GM13977 (cell line): ENCODE results near the gene ZNF546.

Experiments
- DNase-seq: peaks from one replicate; pipeline ENCODE4 v3.0.0; 2012; ENCODE audit warnings: low spot score
- CTCF ChIP-seq: IDR thresholded peaks from 2 replicates; pipeline ENCODE4 v1.5.1; 2012; ENCODE audit warnings: mild to moderate bottlenecking, control low read depth; ENCODE audit not compliant: insufficient read depth; ENCODE audit errors: extremely low read depth, missing control alignments
- in situ Hi-C: fragments of 300-500 bp; cut with MboI; formaldehyde crosslinking; loops from one replicate; pipeline ENCODE4 v1.12.0; 2022; ENCODE audit warnings: low sequenced_read_pairs, low pct_unique_long_range_greater_than_20kb, mixed read lengths, inconsistent platforms; ENCODE audit not compliant: unreplicated experiment

Gene ZNF546

GRCh38 chr19:39963898-39964297 lies 33.0 kb upstream of the ZNF546 start:
- TF ChIP-seq CTCF = no peak
- no peak for DNase-seq
- in situ Hi-C loops = loop anchor here (10.0 kb wide), 1 partner anchor 69 kb away; no protein-coding TSS in a partner anchor

- TF ChIP-seq CTCF = no peak
- no peak for DNase-seq
- in situ Hi-C loops = loop anchor here (10.0 kb wide), 1 partner anchor 72 kb away; no protein-coding TSS in a partner anchor
Measured at GRCh38 chr19:39966617-39967016, 30.2 kb upstream of the ZNF546 start.

DNA sequence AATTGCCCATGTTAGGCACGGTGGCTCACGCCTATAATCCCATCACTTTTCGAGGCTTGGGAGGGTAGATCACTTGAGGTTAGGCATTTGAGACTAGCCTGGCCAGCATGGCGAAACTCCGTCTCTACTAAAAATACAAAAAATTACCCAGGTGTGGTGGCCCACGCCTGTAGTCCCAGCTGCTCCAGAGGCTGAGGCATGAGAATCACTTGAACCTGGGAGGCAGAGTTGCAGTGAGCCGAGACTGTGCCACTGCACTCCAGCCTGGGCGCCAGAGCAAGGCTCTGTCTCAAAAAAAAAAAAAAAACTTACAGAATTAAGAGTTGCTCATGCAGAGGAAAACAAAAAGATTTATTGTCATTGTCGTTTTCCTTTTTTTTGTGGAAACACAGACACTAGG lies 29.3 kb upstream of the ZNF546 start:
- in situ Hi-C loops = loop anchor here (10.0 kb wide), 1 partner anchor 73 kb away; no protein-coding TSS in a partner anchor
- DNase-seq = no peak
- TF ChIP-seq CTCF = no peak

- in situ Hi-C loops = loop anchor here (10.0 kb wide), 1 partner anchor 74 kb away; no protein-coding TSS in a partner anchor
- DNase-seq = no peak
- TF ChIP-seq CTCF = no peak
Measured at GRCh38 chr19:39968789-39969188, 28.1 kb upstream of the ZNF546 start.

GRCh38 chr19:39969266-39969665 lies 27.6 kb upstream of the ZNF546 start:
- in situ Hi-C loops = loop anchor here (10.0 kb wide), 1 partner anchor 74 kb away; no protein-coding TSS in a partner anchor
- DNase-seq = no peak
- TF ChIP-seq CTCF = no peak

DNA sequence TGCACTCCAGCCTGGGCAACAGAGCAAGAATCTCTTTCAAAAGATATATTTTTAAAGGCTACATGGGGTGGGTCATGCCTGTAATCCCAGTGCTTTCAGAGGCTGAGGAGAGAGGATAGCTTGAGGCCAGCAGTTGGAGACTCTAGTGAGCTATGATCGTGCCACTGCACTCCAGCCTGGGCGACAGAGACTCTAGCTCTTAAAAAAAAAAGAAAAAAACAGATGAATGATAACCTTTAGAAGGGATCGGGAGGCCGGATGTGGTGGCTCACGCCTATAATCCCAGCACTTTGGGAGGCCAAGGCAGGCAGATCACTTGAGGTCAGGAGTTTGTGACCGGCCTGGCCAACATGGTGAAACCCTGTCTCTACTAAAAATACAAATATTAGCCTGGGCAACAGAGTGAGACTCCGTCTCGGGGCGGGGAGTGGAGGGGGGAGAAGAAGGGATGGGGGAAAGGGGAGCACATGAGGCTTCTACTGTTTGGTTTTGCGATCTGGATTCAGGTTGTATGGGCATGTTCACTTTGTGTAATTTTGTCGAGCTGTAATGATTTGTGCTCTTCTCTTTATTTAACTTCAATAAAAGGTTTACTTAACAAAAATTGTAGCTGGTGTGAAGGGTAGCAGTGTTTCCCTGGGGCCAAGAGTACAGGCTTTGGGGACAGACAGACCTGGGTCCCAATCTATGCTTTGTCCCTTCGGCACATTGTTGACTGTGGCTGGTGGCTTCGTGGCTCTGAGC lies 27.0 kb upstream of the ZNF546 start:
- in situ Hi-C loops = loop anchor here (10.0 kb wide), 1 partner anchor 75 kb away; no protein-coding TSS in a partner anchor
- no peak for DNase-seq
- TF ChIP-seq CTCF = no peak

GRCh38 chr19:39970425-39970674 lies 26.5 kb upstream of the ZNF546 start:
- TF ChIP-seq CTCF = no peak
- in situ Hi-C loops = no loop called here

More at GRCh38 chr19:39970425-39970674, 26.5 kb upstream of the ZNF546 start:
- no peak for DNase-seq
